HPDE6-E6E7 (cell line): ENCODE data around the gene PTPRN.

ENCODE experiments used
- DNase-seq: peaks from one replicate; pipeline ENCODE4 v3.0.0; 2011; ENCODE audit warnings: missing footprints; ENCODE audit errors: extremely low spot score

Gene PTPRN

DNA sequence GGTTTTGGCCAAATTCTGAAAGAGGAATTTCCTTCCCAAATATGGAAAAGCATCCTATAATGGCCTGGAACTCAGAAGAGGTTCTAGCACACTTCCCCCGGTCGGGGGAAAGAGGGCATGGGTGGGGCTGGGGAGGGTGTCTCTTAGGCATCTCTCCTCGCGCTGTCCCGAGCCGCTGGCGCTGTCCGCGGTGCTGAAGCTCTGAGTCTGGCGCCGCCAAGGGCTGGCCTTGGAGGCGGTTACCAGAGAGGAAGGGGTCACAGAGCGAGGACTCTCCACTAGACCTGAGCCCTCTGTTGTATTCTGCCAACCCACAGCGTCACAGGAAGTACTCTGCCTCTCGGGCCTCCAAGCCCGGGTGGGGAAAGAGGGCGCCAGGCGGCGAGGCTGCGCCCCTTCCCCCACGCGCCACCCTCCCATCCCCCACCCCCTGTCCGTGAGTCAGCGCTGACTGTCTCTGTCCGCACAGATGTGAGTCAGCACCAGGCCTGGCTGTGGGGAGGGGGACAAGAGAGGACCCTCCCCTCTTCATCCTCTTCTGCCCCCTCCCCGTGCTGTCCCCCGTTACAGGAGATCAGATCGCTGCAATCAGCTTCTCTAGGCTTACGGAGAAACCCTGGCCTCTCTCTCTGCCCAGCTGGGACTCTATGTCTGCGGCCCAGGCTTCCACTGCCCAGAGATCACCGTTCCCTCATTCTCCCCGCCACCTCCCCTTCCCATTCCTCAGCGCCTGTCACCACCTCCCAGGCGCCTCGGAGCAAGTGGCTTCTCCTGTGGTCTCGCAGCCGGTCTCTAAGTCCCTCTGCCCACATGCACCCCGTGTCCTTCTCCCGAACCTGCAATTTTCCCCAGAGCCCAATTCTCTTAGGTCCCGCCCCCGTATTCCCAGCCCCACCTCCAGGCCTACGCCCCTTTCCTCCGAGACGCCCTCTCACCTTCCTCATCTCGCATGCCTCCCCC is 779 bp downstream of the PTPRN start:
- DNase-seq: peak; percentile 64

DNA sequence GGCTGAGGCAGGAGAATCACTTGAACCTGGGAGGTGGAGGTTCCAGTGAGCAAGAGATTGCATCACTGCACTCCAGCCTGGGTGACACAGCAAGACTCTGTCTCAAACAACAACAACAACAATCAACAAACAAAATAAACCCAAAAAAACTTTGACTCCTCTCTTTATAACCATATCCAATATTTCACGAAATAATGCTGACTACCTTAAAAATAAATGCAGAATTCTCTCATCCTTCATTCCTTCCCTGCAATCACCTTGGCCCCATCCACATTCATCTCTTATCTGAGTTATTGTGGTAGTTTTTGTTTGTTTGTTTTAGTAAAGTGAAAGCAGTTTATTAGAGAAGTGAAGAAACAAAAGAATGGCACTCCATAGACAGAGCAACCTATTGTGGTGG is 3.2 kb downstream of the PTPRN start:
- no peak for DNase-seq

DNA sequence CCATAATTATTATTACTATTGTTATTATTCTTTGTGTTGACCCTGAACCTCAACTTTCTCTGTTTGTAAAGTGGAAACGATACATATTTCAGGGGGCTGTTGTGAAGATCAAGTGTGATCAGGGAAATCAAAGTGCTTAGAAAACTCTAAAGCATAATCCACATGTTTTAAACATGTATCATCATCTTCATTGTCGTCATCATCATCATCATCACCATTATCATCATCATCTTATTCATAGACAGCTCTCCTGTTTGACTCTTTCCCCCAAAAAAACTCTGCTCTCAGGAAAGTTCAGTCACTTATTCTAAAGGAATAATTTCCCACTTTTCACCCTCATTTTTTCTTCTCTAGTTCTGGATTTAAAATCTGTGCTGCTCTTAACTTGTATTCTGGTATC is 5.0 kb downstream of the PTPRN start:
- DNase-seq: no peak

DNA sequence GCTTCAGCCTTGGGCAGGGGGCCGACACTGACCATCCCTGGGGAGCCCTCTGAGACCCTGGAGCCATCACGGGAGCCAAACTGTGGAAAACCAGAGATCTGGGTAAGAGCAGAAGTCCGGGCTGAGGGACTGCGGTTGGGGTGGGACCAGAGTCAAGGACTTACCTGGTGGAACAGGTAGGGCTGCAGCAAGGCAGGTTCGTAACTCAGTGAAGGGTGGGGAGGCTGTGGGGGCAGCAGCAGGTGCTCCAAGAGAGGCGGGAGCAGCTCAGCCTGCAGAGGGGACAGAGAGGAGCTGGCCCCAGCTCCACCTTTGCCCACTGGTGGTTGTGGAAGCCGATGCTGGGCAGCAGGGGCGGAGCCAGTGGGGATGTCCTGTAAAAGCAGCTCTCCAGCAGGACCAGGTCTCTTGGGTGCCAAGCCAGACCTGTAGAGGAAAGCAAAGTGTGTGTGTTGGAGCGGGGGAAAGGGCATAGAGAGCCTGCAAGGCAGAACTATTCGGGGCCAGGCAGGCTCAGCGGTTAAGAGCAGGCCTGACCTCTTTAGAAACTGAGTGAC is 6.7 kb downstream of the PTPRN start:
- DNase-seq: no peak

DNA sequence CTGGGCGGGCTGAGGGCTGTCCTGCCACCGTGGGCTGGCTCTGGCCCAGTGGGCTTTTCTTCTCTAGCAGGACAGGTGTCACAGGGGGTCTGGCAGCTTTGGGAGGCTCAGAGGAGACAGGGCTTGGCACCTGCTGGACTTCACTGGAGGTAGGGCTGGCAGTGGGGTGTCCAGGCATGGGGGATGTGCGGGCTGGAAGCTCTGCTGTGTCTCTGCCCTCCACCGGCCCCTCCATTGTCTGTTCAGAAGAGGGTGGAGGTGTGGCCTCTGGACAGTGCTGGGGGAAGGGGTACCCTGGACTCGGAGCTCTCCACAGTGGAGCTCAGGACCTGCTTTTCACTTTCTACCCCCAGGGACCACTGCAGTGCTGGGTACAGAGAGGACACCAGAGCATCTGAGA is 9.2 kb downstream of the PTPRN start:
- no peak for DNase-seq

DNA sequence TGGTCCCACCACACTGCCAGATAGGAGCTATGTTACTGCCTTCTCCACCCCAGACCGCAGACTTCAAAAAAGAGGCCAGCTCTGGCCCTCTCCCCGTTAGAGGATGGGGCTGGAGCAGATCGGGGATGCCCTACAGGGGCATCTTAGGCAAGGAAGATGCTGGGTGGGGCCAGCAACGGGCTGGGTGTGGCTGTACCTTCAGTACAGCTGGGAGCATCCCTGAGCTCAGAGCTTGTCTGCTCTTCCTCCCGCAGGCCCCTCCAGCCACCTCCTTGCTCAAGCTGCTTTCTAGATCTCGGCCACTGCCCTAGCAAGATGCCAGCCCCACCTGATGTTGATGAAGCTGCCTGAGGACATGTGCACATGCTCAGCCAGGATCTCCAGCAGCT is 9.8 kb downstream of the PTPRN start:
- no peak for DNase-seq

DNA sequence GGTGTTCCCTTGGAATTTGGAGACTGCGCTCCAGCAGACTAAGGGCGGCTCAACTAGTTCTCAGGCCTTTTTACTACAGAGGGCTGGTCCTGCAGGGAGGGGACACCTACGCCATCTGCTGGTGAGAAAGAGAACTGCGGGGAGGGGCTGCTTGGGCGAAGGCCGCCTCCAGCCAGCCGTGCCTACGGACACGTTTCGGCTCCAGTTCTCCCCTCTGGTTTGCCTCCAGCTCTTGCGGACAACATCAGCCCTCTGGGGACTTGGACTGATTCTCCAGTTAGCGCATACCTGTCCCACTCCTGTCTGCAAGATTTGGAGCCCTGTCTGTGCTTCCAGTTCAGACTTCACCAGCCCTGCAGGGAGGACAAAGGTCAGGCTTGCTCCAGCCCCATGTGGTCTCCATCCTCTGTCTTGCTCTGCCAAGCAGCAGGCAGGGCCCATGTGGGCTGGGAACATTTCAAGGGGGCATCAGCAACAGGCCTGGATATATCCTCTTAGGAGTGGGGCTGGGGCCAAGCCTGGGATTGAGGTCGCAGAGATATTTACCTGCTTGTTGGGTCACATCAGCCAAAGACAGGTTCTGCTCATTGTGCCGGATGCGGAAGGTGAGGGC is 10.3 kb downstream of the PTPRN start:
- peak; percentile 90 for DNase-seq

DNA sequence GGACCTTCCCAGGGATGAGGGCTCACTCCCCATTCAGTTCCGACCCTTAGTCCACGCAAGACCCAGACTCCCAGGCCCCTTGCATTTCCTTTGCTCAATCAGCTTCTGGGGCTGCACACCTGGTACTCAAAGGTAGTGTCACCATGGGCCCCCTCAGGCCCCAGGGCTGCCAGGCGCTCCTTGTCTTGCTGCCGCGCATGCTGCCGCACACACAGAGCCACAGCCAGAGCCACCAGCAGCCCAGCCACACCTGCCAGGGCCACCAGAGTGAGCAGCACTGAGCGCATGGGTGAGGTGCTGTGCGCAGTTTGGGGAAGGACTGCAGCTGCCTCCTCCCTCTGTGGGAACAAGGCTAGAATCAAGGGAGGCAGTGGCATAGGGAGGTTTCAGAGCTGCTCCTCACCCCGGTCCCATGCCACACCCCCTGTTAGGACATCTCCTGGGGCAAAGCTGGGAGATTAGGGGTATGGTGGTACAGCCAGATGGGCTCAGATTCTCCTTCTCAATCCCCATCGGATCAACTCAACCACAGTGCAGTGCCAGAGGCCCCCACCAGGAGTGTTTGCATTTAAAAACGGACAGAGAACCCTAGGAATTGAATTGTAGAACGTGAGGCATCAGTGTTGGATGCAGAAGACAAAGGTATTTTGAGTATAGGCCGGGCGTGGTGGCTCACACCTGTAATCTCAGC is 11.3 kb downstream of the PTPRN start:
- no peak for DNase-seq

DNA sequence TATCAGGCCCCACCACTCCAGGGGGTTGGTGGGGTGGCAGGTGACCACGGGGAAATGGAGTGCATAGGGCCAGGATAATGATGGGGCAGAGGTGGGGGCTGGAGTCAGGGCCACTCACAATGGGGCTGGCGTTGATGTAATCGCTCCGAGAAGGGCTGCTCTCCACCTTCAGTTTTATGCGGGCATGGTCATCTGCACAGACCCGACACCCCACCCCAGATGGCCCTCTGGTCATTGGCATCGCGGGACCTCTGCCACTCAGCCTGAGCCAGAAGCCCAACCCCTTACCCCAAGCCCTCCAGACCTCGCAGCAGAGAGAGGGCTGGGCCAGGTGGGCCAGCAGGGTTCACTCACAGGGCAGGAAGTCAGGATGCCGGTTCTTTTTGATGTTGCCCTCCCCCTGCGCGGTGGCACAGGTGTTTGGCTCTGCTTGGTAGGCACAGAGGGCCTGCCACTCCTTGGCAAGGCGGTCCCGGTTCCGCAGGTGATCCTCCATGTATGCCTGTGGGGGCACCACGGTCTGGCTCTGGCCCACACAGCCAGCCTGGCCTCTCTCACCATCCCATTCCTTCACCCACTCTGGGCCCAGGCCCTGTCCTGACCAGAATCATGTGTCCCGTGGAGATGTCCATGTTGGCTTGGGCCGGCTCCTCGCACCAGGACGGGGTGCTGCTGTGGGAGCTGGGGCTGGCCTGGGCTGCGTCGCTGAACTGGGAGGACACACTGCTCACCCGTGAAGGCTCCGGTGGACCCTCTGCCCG is 12.4 kb downstream of the PTPRN start:
- DNase-seq: no peak

DNA sequence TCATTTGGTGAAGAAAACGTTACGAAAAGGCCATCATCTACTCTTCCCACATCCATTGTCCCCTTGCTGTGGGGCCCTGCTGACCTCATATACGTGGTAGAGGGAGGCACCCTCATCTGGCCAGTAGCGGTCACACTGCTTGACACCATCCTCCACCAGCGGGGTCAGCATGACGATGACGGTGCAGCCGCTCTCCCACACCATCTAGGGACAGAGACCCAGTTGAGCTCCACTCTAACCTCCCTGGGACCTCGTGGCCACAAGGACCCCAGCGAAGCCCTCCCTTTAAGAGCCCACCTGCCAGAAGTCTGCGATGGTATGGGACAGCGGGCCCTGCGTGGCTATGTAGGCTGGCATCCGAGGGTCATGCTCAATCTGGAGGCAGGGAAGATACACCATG is 13.1 kb downstream of the PTPRN start:
- DNase-seq: no peak

DNA sequence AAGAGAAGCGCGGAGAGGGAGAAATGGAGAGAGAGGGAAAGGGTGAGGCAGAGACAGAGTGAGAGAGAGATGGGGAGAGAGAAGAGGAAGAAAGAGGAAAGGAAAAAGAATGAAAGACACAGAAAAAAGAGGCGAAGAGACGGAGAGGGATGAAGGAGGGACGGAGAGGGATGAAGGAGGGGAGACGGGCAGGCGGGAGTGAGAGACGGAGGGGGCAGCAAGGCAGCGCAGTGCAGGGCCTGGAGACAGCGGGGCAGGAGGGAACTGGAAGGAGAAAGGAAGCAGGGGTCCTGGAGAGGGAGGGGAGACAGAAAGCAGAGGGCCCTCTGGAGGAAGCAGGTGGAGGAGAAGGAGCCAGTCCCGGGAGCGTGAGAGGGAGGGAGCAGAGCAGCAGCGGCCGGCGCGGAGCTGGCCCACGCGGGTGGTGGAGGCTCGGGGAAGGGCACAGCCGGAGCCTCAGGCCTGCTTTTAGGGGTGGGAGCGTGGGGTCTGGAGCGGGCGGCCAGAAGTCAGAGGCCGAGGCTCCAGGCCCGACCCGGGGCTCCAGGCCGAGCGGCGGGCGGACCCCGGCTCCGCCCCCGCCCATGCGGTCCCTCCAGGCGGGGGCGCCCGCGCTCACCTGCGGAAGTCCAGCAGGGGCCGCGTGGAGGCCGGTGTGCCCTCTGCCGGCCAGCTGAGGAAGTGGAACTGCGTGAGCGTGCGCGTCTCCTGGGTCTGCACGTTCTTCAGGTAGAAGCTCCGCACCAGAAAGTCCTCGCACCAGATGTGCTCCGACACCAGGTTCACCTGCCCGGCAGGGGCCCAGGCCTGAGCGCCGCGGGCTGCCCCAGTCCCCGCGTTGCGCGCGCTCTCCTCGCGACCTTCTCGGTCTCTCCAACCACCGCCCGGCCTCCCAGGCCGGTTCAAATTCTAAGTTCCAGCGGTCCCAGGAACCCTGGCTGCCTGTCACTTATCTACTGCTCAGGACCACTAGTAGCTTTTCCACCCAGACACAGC is 14.5 kb downstream of the PTPRN start:
- DNase-seq: peak; percentile 83

DNA sequence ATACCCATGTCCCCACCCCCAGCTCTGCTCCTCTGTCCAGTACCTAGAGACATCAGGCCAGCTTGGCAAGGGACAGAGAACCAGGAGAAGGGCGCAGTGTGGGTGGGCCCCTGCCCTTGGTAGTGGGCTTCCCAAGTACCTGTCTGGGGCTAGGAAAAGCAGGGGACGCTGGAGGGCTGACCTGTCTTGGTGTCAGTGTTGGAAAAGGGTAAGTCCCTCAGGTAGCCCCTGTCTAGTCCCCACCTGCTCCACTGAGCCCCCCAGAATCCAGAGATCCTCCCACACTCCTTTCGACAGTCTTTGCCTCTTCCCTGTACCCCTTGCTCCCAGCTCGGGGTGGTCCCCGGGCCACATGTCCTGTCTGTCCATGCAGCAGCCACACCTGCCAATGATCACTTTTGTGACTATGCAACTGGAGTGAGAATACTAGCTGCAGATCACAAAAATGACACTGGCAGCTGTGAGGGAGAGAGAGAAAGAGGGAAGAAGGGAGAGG is 15.4 kb downstream of the PTPRN start:
- DNase-seq: no peak

DNA sequence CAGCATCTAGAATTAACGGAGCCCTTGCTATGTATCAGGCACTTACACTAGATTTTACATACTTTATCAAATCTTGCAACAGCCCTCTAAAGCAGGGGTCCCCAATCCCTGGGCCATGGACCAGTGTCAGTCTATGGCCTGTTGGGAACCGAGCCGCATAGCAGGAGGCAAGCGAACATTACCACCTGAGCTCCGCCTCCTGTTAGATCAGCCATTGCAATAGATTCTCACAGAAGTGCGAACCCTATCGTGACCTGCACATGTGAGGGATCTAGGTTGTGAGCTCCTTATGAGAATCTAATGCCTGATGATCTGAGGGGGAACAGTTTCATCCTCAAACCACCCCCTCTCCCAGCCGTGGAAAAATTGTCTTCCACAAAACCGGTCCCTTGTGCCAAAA is 16.6 kb downstream of the PTPRN start:
- DNase-seq: no peak

DNA sequence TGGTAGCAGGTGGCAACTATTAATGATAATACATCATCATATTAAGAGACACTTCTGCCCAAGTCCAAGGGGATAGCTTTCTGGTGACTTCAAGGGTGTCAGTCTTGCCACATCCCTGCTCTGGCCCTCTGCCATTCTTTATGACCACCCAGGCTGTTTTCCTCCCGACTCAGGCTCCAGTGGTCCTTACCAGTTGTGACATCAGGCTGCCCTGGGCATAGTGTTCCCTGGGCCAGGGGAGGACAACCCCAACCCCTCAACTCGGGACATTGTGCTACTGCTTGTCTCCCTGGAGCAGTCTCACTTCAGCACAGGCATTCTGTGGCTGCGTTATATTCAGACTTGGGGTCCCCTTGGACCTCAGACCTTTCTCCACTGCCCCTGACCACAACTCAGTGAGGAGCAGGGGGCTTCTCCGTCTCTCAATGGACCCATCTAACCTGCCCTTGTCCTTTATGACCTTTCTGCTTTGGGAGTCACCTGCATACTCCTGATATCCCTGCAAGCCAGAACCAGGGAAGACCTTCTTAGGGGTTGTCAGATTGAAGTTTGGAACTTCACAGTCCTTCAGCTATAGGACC is 17.2 kb downstream of the PTPRN start:
- DNase-seq: no peak

DNA sequence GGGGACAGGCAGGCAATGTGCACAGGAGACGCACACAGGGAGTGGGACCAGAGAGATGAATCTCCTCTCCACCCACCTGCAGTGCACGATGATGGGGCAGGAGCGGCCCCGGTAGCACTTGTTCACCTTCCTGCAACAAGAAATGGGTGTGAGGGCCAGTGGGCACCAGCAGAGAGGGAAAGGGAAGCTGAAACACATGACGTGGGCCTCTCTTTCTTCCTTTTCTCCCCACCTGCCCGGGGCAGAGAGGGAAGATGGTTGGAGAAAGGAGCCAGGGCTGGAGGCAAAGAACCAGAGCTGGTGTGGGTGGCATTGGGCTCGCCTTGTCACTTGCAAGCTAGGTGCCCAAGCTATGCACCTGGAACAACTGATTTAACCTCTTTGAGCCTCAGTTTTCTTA is 17.8 kb downstream of the PTPRN start:
- no peak for DNase-seq

DNA sequence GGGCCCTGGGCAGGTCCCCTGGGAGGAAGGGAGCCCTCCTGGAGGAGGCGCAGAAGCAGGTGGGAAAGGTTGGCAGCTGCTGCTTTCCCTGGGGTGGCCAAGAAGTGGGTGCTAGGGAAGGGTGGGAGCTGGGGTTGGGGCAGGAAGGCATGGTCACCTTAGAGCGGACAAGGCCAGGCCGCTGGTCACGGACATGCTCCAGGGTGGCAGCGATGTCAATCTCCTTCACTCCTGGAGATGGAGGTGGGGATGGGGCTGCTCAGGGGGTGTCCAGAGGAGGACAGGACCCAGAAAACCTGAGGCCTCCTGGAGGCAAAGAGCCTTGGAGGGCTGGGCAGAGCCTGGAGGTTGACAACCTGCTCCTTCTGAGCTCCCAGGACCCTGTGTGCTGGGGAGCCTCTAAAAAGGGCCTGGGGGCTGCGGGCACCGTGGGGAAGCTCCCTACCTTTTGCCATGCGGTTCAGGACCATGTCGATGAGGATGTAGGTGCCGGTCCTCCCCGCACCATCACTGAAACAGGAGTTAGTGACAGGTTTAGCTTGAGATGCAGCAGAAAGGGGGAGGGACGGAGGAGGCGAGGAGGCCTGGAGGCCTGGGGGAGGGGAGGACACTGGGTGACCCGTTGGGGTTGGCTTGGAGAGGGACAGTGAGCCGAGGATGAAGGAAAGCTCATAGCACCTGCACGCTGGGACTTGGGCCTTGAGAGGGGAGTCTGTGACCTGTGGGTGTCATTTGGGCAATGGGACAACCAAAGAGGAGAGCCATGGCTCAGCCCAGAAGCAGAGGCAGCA is 18.6 kb downstream of the PTPRN start:
- no peak for DNase-seq

DNA sequence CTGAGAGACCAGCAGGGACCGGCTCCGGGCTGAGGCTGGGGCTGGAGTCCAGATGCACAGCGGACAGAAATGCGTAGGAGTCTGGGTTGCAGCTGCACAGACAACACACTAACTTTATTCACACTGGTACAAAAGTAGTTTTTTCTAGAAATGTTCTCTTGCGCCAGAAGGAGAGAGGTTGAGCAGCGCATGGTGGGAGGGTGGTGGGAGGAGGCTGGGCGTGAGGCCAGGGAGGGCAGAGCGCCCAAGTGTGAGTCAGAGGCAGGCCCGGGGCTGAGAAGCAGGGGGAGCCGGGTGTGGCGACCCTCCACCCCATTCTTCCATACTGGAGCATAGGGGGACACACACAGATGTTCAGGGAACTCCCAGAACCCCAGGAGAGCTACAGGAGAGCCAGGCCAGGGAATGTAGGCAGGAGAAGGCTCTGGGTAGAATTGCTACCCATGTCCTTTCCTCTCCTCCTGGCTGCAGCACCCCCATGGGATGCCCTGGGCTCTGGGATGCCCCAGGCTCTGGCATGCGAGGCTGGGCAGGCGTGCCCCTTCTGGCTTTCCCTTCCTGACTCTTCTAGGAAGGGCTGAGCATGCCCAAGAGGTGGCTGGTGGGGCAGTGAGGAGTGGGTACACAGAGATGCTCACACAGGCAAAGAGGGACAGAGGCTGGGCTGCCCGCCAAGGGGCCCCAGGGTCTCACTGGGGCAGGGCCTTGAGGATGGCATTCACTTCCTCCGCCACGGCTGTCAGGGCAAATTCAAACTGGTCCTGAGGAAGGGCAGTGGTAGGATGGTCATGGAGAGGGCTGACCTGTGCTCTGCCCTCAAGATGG is 19.5 kb downstream of the PTPRN start:
- peak; percentile 52 for DNase-seq

DNA sequence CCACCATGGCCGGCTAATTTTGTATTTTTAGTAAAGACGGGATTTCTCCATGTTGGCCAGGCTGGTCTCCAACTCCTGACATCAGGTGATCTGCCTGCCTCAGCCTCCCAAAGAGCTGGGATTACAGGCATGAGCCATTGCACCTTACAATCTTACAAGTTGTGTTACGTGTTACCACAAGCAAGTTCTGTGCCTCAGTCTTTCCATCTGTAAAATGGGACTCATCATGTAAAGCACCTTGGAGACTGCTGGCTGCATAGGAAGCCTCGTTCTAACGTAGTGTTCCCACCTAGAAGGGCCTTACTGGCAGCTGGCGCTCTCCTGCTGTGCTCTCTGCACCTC is 20.0 kb downstream of the PTPRN start:
- DNase-seq: no peak
